Thyroid gland (tissue), 4 donors: Measurements from ENCODE around the gene SULF2. TPM values are rescaled to one million over a fixed set of nuclear protein-coding genes. Genes with fewer than 3 reads are reported as not detected.

ENCODE experiments used
- DNase-seq, 2 donors: peaks; one replicate each; pipeline ENCODE4 v3.0.0-alpha.2; 2019
- H3K27ac ChIP-seq, 3 donors: fragments of 200-600 bp; sonication (generic); 1 replicate in 2 of 3; 2 replicates in 1 of 3; pipeline ENCODE4 v1.5.1; 2016 to 2019; ENCODE audit warnings: mild to moderate bottlenecking in 1 of 3, moderate library complexity in 1 of 3
- H3K27me3 ChIP-seq: fragments of 200-600 bp; sonication (generic); one replicate; pipeline ENCODE4 v1.5.1; 2019
- H3K36me3 ChIP-seq, 2 donors: fragments of 200-600 bp; sonication (generic); one replicate each; pipeline ENCODE4 v1.5.1; 2016 to 2019
- H3K4me1 ChIP-seq, 2 donors: fragments of 200-600 bp; sonication (generic); one replicate each; pipeline ENCODE4 v1.5.1; 2017 to 2019
- H3K4me3 ChIP-seq, 3 donors: fragments of 200-600 bp; sonication (generic); replicated peaks in 1 of 3; 1 replicate in 2 of 3; 2 replicates in 1 of 3; pipeline ENCODE4 v1.5.1; 2016; ENCODE audit warnings: mild to moderate bottlenecking in 1 of 3
- H3K9me3 ChIP-seq: fragments of 200-600 bp; sonication (generic); one replicate; pipeline ENCODE4 v1.5.1; 2017
- CTCF ChIP-seq, 6 experiments: fragments of 200-600 bp in 3 of 6; fragments of 450-650 bp in 3 of 6; sonication (generic) in 3 of 6; IDR thresholded peaks; one replicate each; pipeline ENCODE4 v1.5.1; 2016 to 2019; ENCODE audit warnings: antibody characterized with exemption in 6 of 6, mild to moderate bottlenecking in 2 of 6, inconsistent platforms in 1 of 6, moderate library complexity in 1 of 6
- POLR2A ChIP-seq, 2 donors: fragments of 450-650 bp; IDR thresholded peaks; one replicate each; pipeline ENCODE4 v1.6.1; 2017; ENCODE audit warnings: antibody characterized with exemption in 2 of 2, mild to moderate bottlenecking in 2 of 2, moderate library complexity in 1 of 2
- WGBS, 2 donors: methylation state at CpG; one replicate each; pipeline ENCODE4 v1.1.5; 2017; 5-methylcytosine and 5-hydroxymethylcytosine counted together
- intact Hi-C: fragments of 100-400 bp; cut with DNase I; formaldehyde crosslinking; loops from one replicate; pipeline ENCODE4 v1.15.1; 2023
- total RNA-seq, 4 donors: library from RNA; depleted of rRNA; stranded (reverse); fragments of >200 nt; gene quantifications; one replicate each; pipeline ENCODE4 v1.2.3, GENCODE V29; 2016

SULF2 gene
- total RNA-seq, 4 donors from 2014 or later, result 39.4 to 90.6 (median 55.4) TPM

- intact Hi-C loops, result no loop called here
- Histone ChIP-seq H3K27ac (no peak overlapping the region), H3K4me1 (peaks cover 0 to 8% of the 10 kb centered on the region in 2 donors), H3K4me3 (no peak overlapping the region), H3K27me3 (no peaks in the 10 kb centered on the region), H3K9me3 (no peaks in the 10 kb centered on the region), H3K36me3 (peaks cover 5 to 6% of the 10 kb centered on the region in 2 donors)
- DNase-seq, result no peak
- WGBS, 2 donors, result 78 to 89% methylated on average over 13 to 15 of the region's 16 CpGs
- no peak for TF ChIP-seq POLR2A (IDR thresholded peaks at IDR 0.05)
- TF ChIP-seq CTCF (IDR thresholded peaks at IDR 0.05), result no peak
These were observed 122.6 kb downstream of the SULF2 start for GRCh38 chr20:47662483-47663353.

- Histone ChIP-seq H3K4me1 (peaks cover 0 to 8% of the 10 kb centered on the region in 2 donors), H3K4me3 (no peak overlapping the region), H3K27ac (no peak overlapping the region), H3K27me3 (no peaks in the 10 kb centered on the region), H3K9me3 (no peaks in the 10 kb centered on the region), H3K36me3 (peaks cover 6% of the 10 kb centered on the region in 2 donors)
- 85 to 90% methylated on average over 6 to 7 of the region's 7 CpGs for WGBS, 2 donors
- intact Hi-C loops, result no loop called here
- TF ChIP-seq CTCF (IDR thresholded peaks at IDR 0.05), result no peak
- no peak for TF ChIP-seq POLR2A (IDR thresholded peaks at IDR 0.05)
- DNase-seq, result no peak
These were observed 123.6 kb downstream of the SULF2 start for GRCh38 chr20:47661714-47662113.

GRCh38 chr20:47660983-47661700, 124.1 kb downstream of the SULF2 start:
- Histone ChIP-seq H3K4me1 (peaks cover 0 to 8% of the 10 kb centered on the region in 2 donors), H3K27me3 (no peaks in the 10 kb centered on the region), H3K27ac (no peak overlapping the region), H3K9me3 (no peaks in the 10 kb centered on the region), H3K4me3 (no peak overlapping the region), H3K36me3 (peaks cover 6 to 12% of the 10 kb centered on the region in 2 donors)
- no peak for TF ChIP-seq POLR2A (IDR thresholded peaks at IDR 0.05)
- TF ChIP-seq CTCF (IDR thresholded peaks at IDR 0.05), result no peak
- 81 to 84% methylated on average over 12 of the region's 12 CpGs for WGBS, 2 donors
- intact Hi-C loops, result no loop called here
- no peak for DNase-seq

- Histone ChIP-seq H3K9me3 (no peaks in the 10 kb centered on the region), H3K36me3 (peaks cover 6 to 12% of the 10 kb centered on the region in 2 donors), H3K27ac (no peak overlapping the region), H3K27me3 (no peaks in the 10 kb centered on the region), H3K4me3 (no peak overlapping the region), H3K4me1 (peaks cover 0 to 8% of the 10 kb centered on the region in 2 donors)
- intact Hi-C loops, result no loop called here
- WGBS, 2 donors, result 90 to 91% methylated on average over 2 of the region's 2 CpGs
- TF ChIP-seq POLR2A (IDR thresholded peaks at IDR 0.05) (no peak), CTCF (IDR thresholded peaks at IDR 0.05) (no peak)
- no peak for DNase-seq
These were observed 124.7 kb downstream of the SULF2 start for GRCh38 chr20:47660602-47660905.
